Neural progenitor cell (in vitro differentiated cells): Measurements from ENCODE around the gene LMBR1L. TPM values are rescaled to one million over a fixed set of nuclear protein-coding genes. Genes with fewer than 3 reads are reported as not detected.

ENCODE experiments used
- DNase-seq: peaks from one replicate; pipeline ENCODE4 v3.0.0-alpha.2; 2016; ENCODE audit warnings: low spot score
- H2AFZ ChIP-seq: fragments of 200-600 bp; sonication (generic); replicated peaks from 2 replicates; pipeline ENCODE4 v1.6.1; 2016; ENCODE audit warnings: antibody characterized with exemption
- H3F3A ChIP-seq: fragments of 200-600 bp; sonication (generic); 2 replicates; pipeline ENCODE4 v1.6.1; 2016; ENCODE audit warnings: antibody characterized with exemption, low read depth
- H3K27ac ChIP-seq: fragments of 200-600 bp; sonication (generic); 2 replicates; pipeline ENCODE4 v1.5.1; 2016; ENCODE audit warnings: mild to moderate bottlenecking
- H3K27me3 ChIP-seq: fragments of 200-600 bp; sonication (generic); 2 replicates; pipeline ENCODE4 v1.6.1; 2016; ENCODE audit warnings: mild to moderate bottlenecking, moderate library complexity
- H3K36me3 ChIP-seq: fragments of 200-600 bp; sonication (generic); 2 replicates; pipeline ENCODE4 v1.5.1; 2016
- H3K4me1 ChIP-seq: fragments of 200-600 bp; sonication (generic); 2 replicates; pipeline ENCODE4 v1.6.1; 2016; ENCODE audit warnings: mixed run types
- H3K4me2 ChIP-seq: fragments of 200-600 bp; sonication (generic); 2 replicates; pipeline ENCODE4 v1.6.1; 2016
- H3K4me3 ChIP-seq: fragments of 200-600 bp; sonication (generic); 2 replicates; pipeline ENCODE4 v1.5.1; 2016
- H3K79me2 ChIP-seq: fragments of 200-600 bp; sonication (generic); 2 replicates; pipeline ENCODE4 v1.6.1; 2016; ENCODE audit warnings: low read depth
- H3K9ac ChIP-seq: fragments of 200-600 bp; sonication (generic); 2 replicates; pipeline ENCODE4 v1.6.1; 2016
- H3K9me3 ChIP-seq: fragments of 200-600 bp; sonication (generic); 2 replicates; pipeline ENCODE4 v1.5.1; 2016; ENCODE audit warnings: low read depth
- H4K20me1 ChIP-seq: fragments of 200-600 bp; sonication (generic); 2 replicates; pipeline ENCODE4 v1.6.1; 2016; ENCODE audit warnings: low read depth
- H3K27ac Mint-ChIP-seq: 3 replicates; pipeline ENCODE4 v1.8.0; 2021; ENCODE audit warnings: mixed read lengths
- H3K27me3 Mint-ChIP-seq: 2 replicates; pipeline ENCODE4 v1.8.0; 2022; ENCODE audit warnings: low read depth, mild to moderate bottlenecking, inconsistent platforms, moderate library complexity, mixed read lengths; ENCODE audit not compliant: insufficient read depth
- H3K36me3 Mint-ChIP-seq: 3 replicates; pipeline ENCODE4 v1.8.0; 2021; ENCODE audit warnings: mixed read lengths
- H3K4me1 Mint-ChIP-seq: 3 replicates; pipeline ENCODE4 v1.8.0; 2021; ENCODE audit warnings: mixed read lengths
- H3K4me3 Mint-ChIP-seq: 3 replicates; pipeline ENCODE4 v1.8.0; 2021; ENCODE audit warnings: mild to moderate bottlenecking, moderate library complexity, mixed read lengths
- H3K9me3 Mint-ChIP-seq: 3 replicates; pipeline ENCODE4 v1.8.0; 2020; ENCODE audit warnings: mixed read lengths
- EZH2 ChIP-seq: fragments of 200-600 bp; sonication (generic); IDR thresholded peaks from 2 replicates; pipeline ENCODE4 v1.6.1; 2017; ENCODE audit warnings: antibody characterized with exemption, mild to moderate bottlenecking, moderate library complexity
- EZH2phosphoT487 ChIP-seq: fragments of 200-600 bp; sonication (generic); IDR thresholded peaks from 2 replicates; pipeline ENCODE4 v1.6.1; 2017; ENCODE audit warnings: antibody characterized with exemption
- total RNA-seq: library from RNA; depleted of rRNA; stranded (reverse); fragments of >200 nt; gene quantifications from 2 replicates; pipeline ENCODE4 v1.2.3, GENCODE V29; 2015; ENCODE audit warnings: low replicate concordance
- TF ChIP-seq, protein P1 (sequence below): fragments of 200-600 bp; sonication (generic); IDR thresholded peaks from 2 replicates; pipeline ENCODE4 v1.5.1; 2017; ENCODE audit warnings: antibody characterized with exemption, mild to moderate bottlenecking

The LMBR1L gene
- total RNA-seq, 1 donor from 2014 or later = 32.7 TPM

DNA sequence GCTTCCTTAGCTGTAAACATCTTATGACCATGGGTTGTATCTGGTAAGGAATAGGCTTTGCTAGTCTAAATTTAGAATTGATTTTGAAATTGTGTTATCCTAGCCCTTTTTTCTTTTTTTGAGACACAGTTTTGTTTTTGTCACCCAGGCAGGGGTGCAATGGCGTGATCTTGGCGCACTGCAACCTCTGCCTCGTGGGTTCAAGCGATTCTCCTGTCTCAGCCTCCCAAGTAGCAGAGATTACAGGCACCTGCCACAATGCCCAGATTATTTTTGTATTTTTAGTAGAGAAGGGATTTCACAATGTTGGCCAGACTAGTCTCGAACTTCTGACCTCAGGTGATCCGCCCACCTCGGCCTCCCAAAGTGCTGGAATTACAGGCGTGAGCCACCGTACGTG lies 22.9 kb upstream of the LMBR1L start:
- no peaks in the 10 kb centered on the region for H3K9me3 Mint-ChIP-seq
- Histone ChIP-seq H3K9ac (no peak overlapping the region), H3F3A (peaks cover 34% of the 10 kb centered on the region), H3K79me2 (peaks cover 46% of the 10 kb centered on the region), H4K20me1 (peaks cover 22% of the 10 kb centered on the region), H3K9me3 (no peaks in the 10 kb centered on the region), H3K27me3 (no peaks in the 10 kb centered on the region), H2AFZ (no peak overlapping the region), H3K4me3 (no peak overlapping the region), H3K27ac (no peak overlapping the region), H3K4me1 (peaks cover 25% of the 10 kb centered on the region), H3K4me2 (no peak overlapping the region), H3K36me3 (peaks cover 7% of the 10 kb centered on the region)
- H3K4me1 Mint-ChIP-seq = peaks cover 45% of the 10 kb centered on the region
- DNase-seq = no peak
- TF ChIP-seq EZH2phosphoT487 = no peak
- TF ChIP-seq, protein P1, sequence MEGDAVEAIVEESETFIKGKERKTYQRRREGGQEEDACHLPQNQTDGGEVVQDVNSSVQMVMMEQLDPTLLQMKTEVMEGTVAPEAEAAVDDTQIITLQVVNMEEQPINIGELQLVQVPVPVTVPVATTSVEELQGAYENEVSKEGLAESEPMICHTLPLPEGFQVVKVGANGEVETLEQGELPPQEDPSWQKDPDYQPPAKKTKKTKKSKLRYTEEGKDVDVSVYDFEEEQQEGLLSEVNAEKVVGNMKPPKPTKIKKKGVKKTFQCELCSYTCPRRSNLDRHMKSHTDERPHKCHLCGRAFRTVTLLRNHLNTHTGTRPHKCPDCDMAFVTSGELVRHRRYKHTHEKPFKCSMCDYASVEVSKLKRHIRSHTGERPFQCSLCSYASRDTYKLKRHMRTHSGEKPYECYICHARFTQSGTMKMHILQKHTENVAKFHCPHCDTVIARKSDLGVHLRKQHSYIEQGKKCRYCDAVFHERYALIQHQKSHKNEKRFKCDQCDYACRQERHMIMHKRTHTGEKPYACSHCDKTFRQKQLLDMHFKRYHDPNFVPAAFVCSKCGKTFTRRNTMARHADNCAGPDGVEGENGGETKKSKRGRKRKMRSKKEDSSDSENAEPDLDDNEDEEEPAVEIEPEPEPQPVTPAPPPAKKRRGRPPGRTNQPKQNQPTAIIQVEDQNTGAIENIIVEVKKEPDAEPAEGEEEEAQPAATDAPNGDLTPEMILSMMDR = no peak
- TF ChIP-seq EZH2 = no peak
- peaks cover 22% of the 10 kb centered on the region for H3K36me3 Mint-ChIP-seq
- H3K27ac Mint-ChIP-seq = no peak overlapping the region
- no peak overlapping the region for H3K4me3 Mint-ChIP-seq
- H3K27me3 Mint-ChIP-seq = peaks cover 2% of the 10 kb centered on the region

DNA sequence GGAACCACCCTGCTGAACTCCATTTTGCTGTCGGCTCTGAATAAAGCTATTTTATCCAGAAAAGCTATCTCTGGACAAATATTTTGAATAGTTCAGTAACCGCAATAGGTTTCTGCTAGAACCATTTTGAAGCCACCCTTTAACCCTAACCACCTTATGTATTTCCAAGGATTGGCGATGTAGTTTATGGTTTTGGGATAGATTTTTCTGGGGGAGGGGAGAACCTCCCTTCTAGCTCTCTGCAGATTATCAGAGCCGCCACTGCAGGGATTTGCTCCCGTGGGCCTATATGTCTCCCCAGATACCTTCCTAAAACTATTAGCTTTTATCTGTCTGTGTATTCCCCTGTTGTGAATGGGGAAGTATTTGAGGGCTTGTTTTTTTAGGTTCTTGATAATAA lies 22.4 kb upstream of the LMBR1L start:
- TF ChIP-seq, protein P1 = no peak
- TF ChIP-seq EZH2 (no peak), EZH2phosphoT487 (no peak)
- DNase-seq = no peak
- peaks cover 41% of the 10 kb centered on the region for H3K4me1 Mint-ChIP-seq
- H3K27me3 ChIP-seq = no peaks in the 10 kb centered on the region
- no peaks in the 10 kb centered on the region for H3K9me3 Mint-ChIP-seq
- no peak overlapping the region for H3K4me3 ChIP-seq
- H4K20me1 ChIP-seq = peaks cover 23% of the 10 kb centered on the region
- H3K4me3 Mint-ChIP-seq = no peak overlapping the region
- no peak overlapping the region for H3K27ac ChIP-seq
- no peak overlapping the region for H2AFZ ChIP-seq
- peaks cover 24% of the 10 kb centered on the region for H3K36me3 Mint-ChIP-seq
- H3K4me2 ChIP-seq = peak overlapping the region; percentile 81
- no peaks in the 10 kb centered on the region for H3K9me3 ChIP-seq
- H3K4me1 ChIP-seq = peaks cover 21% of the 10 kb centered on the region
- H3K27ac Mint-ChIP-seq = no peak overlapping the region
- H3K79me2 ChIP-seq = peaks cover 46% of the 10 kb centered on the region
- peaks cover 7% of the 10 kb centered on the region for H3K36me3 ChIP-seq
- peaks cover 2% of the 10 kb centered on the region for H3K27me3 Mint-ChIP-seq
- no peak overlapping the region for H3K9ac ChIP-seq
- H3F3A ChIP-seq = peaks cover 34% of the 10 kb centered on the region

DNA sequence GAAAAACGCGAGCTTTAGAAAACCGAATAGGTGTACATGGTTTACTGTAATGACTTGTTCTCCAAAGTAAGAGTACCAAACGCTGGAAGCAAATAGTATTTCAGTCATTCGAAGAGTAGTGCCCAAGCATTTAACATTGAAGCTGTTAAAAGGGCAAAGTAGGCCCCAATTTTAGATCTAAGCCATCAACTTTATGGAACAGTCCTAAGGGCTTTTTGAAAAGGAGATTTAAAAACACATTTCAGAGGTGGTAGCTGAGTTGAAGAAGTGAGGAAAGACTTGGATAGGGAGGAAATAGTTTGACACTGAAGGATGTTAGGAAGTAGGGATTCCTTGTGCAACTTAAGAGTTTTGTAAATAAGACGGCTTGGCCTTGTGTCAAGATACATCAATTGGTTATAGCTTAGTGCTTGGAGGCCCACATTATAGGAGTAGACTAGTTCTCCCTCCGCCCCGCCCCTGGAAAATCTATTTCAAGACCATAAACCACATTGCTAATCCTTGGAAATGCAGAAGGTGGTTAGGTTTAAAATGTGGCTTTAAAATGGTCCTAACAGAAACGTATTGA lies 21.3 kb upstream of the LMBR1L start:
- H3K9ac ChIP-seq = no peak overlapping the region
- peak overlapping the region; percentile 98 for H3K4me3 ChIP-seq
- Mint-ChIP-seq H3K27ac (peak overlapping the region; percentile 55), H3K4me3 (peak overlapping the region; percentile 82), H3K27me3 (peaks cover 2% of the 10 kb centered on the region), H3K9me3 (no peaks in the 10 kb centered on the region), H3K36me3 (peaks cover 34% of the 10 kb centered on the region), H3K4me1 (peaks cover 49% of the 10 kb centered on the region)
- H3K27ac ChIP-seq = no peak overlapping the region
- peaks cover 30% of the 10 kb centered on the region for H4K20me1 ChIP-seq
- DNase-seq = no peak
- peak overlapping the region; percentile 43 for H2AFZ ChIP-seq
- peaks cover 7% of the 10 kb centered on the region for H3K36me3 ChIP-seq
- H3K27me3 ChIP-seq = no peaks in the 10 kb centered on the region
- H3K79me2 ChIP-seq = peaks cover 46% of the 10 kb centered on the region
- peak overlapping the region; percentile 81 for H3K4me2 ChIP-seq
- H3F3A ChIP-seq = peaks cover 43% of the 10 kb centered on the region
- H3K4me1 ChIP-seq = peaks cover 21% of the 10 kb centered on the region
- no peaks in the 10 kb centered on the region for H3K9me3 ChIP-seq
- TF ChIP-seq, protein P1 = no peak
- no peak for TF ChIP-seq EZH2phosphoT487
- no peak for TF ChIP-seq EZH2
